Sigmoid colon (tissue), 4 donors: ENCODE results near the gene SPESP1.

ENCODE experiments used
- EP300 ChIP-seq, 4 donors: sonication (generic); formaldehyde crosslinking; IDR thresholded peaks; one replicate each; pipeline ENCODE4 v1.6.1; 2017; ENCODE audit warnings: antibody characterized with exemption in 4 of 4
- POLR2A ChIP-seq, 2 donors: fragments of 450-650 bp; IDR thresholded peaks; one replicate each; pipeline ENCODE4 v1.6.1; 2016; ENCODE audit warnings: antibody characterized with exemption in 2 of 2, mild to moderate bottlenecking in 2 of 2, moderate library complexity in 2 of 2
- TF ChIP-seq, protein P1 (sequence below), 4 experiments: fragments of 450-650 bp in 3 of 4; fragments of 200-600 bp in 1 of 4; IDR thresholded peaks; one replicate each; pipeline ENCODE4 v1.5.1; 2016 to 2019; ENCODE audit warnings: antibody characterized with exemption in 4 of 4, mild to moderate bottlenecking in 3 of 4, moderate library complexity in 2 of 4

DNA sequence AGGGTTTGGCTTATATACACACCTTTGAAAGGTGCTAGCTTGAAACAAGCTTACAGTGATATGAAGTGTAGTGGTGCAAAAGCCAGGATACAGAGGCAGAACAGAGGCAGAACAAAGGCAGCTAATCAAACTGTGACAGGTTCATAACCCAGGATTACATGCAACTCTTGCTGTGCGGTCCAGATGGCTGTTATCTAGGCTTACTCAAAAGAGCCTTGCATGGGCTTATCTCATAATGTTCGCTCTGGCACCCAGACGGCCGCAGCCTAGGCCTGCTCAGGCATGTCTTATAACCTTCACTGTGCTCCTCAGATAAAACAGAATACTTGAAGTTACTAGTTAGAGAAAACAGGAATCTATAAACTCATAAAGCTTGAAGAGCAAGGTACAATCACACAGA, 61.4 kb downstream of the SPESP1 start:
- no peak for TF ChIP-seq POLR2A (IDR thresholded peaks at IDR 0.05)
- TF ChIP-seq, protein P1, sequence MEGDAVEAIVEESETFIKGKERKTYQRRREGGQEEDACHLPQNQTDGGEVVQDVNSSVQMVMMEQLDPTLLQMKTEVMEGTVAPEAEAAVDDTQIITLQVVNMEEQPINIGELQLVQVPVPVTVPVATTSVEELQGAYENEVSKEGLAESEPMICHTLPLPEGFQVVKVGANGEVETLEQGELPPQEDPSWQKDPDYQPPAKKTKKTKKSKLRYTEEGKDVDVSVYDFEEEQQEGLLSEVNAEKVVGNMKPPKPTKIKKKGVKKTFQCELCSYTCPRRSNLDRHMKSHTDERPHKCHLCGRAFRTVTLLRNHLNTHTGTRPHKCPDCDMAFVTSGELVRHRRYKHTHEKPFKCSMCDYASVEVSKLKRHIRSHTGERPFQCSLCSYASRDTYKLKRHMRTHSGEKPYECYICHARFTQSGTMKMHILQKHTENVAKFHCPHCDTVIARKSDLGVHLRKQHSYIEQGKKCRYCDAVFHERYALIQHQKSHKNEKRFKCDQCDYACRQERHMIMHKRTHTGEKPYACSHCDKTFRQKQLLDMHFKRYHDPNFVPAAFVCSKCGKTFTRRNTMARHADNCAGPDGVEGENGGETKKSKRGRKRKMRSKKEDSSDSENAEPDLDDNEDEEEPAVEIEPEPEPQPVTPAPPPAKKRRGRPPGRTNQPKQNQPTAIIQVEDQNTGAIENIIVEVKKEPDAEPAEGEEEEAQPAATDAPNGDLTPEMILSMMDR (IDR thresholded peaks at IDR 0.05), result no peak
- TF ChIP-seq EP300 (IDR thresholded peaks at IDR 0.05), result no peak
